Effector memory CD4-positive, alpha-beta T cell (primary cell): ENCODE measurements around the gene ZCCHC18.
A peak's percentile ranks its signal among the peaks of the same experiment; 100 is the strongest.
"Not testable (repeated sequence)": the region's sequence is repeated elsewhere in the genome, so short reads cannot be mapped to it uniquely, and the experiment has no call there.

Source experiments
- DNase-seq, 3 donors: peaks; one replicate each; pipeline ENCODE4 v3.0.0-alpha.2; 2020
- H3K27ac ChIP-seq: 2 replicates; pipeline ENCODE4 v1.7.0; 2013; ENCODE audit warnings: mild to moderate bottlenecking, low read length, moderate library complexity; ENCODE audit not compliant: insufficient read depth, poor library complexity, severe bottlenecking
- H3K27me3 ChIP-seq: replicated peaks from 2 replicates; pipeline ENCODE4 v1.7.0; 2013; ENCODE audit warnings: mild to moderate bottlenecking, low read length; ENCODE audit not compliant: insufficient read depth, control insufficient read depth, poor library complexity, severe bottlenecking
- H3K36me3 ChIP-seq: 2 replicates; pipeline ENCODE4 v1.7.0; 2013; ENCODE audit warnings: mild to moderate bottlenecking, low read length, moderate library complexity; ENCODE audit not compliant: control insufficient read depth, insufficient read depth
- H3K4me1 ChIP-seq: 2 replicates; pipeline ENCODE4 v1.7.0; 2013; ENCODE audit warnings: low read length, mild to moderate bottlenecking; ENCODE audit not compliant: control insufficient read depth, insufficient read depth, poor library complexity, severe bottlenecking
- H3K4me3 ChIP-seq: 2 replicates; pipeline ENCODE4 v1.7.0; 2013; ENCODE audit warnings: low read length, low read depth, mild to moderate bottlenecking; ENCODE audit not compliant: insufficient read depth, poor library complexity, severe bottlenecking
- H3K9me3 ChIP-seq: 2 replicates; pipeline ENCODE4 v1.7.0; 2013; ENCODE audit warnings: mild to moderate bottlenecking, low read length, moderate library complexity; ENCODE audit not compliant: control insufficient read depth
- total RNA-seq, 3 donors: gene quantifications; one replicate each; lab custom pipeline; 2026; lab: John Stamatoyannopoulos, UW

The ZCCHC18 gene
- 2.7 to 4.5 (median 2.8) reads per million in 3 donors for total RNA-seq

DNA sequence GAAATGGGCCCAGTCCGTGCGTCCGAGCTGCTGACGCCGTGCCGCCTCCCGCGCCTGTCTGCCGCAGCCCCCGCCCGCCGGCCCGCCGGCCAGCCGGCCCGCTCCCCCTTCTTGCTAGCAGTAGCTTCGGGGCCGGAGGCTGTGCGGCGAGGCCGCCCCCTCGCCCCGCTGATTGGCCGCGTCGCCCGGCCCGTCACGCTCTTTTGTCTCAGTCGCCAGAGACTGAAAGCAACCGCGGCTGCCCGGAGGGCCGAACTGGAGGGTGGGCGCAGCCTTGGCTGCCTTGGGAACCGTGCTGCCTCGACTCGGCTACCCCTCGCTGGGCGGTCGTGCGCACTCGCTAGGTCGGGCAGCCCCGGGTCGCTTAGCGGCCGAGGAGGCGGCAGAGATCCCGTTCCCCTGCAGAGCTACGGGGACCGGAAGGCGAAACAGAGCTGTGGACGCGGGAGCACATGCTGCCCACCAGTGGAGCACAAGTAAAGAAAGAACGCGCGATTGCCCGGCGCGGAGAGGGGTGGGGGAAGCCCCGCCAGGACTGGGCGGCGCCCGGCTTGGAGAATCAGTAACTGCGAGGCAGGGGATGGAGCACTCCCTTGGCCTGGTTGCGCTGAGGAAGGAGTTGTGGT lies at the start of gene ZCCHC18:
TSS of gene ZCCHC18 (plus strand) at position 198 of the 626 bp plus-strand sequence. CDS start 1,589 bp downstream, outside the sequence.
- Histone ChIP-seq H3K9me3 (no peaks in the 10 kb centered on the region), H3K27me3 (no peaks in the 10 kb centered on the region), H3K27ac (peak within 1 kb of the TSS; percentile 60), H3K4me1 (peaks cover 3% of the 10 kb centered on the region), H3K36me3 (no peaks in the 10 kb centered on the region), H3K4me3 (peak within 1 kb of the TSS; percentile 66)
- DNase-seq: peak; percentile 2 to 24 (median 19)

DNA sequence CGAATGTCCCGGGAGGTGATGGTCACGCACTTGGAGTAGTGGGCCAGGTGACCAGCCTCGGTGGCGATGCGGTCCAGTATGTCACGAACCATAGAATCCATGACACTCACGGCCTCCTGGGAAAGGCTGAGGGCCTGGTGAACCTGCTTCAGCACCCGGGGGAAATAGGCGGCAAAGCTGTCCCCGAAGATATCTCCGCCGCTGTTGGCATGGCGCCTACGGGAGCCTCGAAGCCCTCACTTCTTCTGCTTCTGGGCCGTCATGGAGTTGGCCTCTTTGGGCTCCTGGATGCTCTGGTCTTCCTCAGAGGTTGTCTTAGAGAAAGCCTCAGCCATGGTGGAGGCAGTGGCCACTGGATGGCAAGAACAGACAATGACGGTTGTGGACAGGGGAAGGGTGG lies 49.7 kb upstream of the ZCCHC18 start:
- H3K4me3 ChIP-seq, H3K4me1 ChIP-seq, H3K27ac ChIP-seq, H3K27me3 ChIP-seq, H3K36me3 ChIP-seq, DNase-seq, H3K9me3 ChIP-seq: not testable (repeated sequence)

DNA sequence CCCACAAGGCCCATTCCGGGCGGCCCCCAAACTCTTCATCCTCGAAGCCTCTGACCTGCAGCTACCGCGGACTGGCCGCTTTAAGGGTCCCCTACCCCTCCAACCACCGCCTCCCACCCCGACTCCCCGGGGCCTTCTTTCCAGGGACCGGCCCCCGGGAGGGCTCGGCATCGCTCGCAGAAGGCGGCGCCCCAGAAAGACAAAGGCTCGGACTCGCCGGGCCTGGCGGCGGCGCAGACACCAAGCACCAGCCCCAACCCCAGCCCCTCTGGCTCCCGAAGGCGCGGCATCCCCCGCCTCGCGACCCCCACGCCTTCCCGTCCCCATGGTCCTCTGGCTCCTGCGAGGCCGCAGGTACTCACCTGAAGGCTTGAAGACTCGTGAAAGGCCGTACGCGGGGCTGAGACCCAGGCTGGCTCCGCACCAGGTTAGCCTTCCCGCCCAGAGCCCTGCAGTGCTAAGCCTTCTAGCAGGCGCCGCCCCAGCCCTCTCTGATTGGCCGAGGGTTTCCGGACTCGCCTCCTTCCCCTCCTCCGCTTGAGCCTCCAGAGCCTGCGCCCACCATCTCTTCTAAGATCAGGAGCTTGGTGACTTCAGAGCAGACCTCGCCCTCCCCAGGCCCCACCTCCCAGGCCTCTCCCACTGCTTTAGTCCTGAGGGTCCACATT lies 36.4 kb upstream of the ZCCHC18 start, which contains the start of gene TMSB15C:
TSS of gene TMSB15C (minus strand) at position 459 of the 668 bp plus-strand sequence.
- DNase-seq, H3K9me3 ChIP-seq, H3K4me1 ChIP-seq, H3K27me3 ChIP-seq, H3K36me3 ChIP-seq, H3K4me3 ChIP-seq, H3K27ac ChIP-seq: not testable (repeated sequence)

DNA sequence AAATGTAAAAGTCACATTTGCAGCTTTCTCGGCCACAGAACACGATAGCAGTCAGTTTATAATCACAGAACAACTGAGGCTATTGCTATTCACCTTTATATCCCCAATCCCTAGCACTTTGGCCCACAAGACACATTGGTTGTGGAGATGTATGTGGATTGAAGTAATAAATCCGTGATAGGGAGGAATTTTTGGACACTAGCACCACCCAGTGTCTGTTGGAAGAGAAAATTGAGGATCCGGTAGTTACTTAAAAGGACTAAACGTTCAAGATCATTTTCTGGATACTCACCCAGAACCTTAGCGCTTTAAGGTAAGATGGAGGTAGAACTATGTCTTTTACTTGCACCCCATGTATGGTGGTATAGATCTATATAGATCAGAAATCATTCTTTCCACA lies 34.5 kb upstream of the ZCCHC18 start:
- not testable (repeated sequence) for H3K36me3 ChIP-seq, H3K27me3 ChIP-seq, H3K4me1 ChIP-seq, H3K9me3 ChIP-seq, DNase-seq, H3K4me3 ChIP-seq, H3K27ac ChIP-seq

DNA sequence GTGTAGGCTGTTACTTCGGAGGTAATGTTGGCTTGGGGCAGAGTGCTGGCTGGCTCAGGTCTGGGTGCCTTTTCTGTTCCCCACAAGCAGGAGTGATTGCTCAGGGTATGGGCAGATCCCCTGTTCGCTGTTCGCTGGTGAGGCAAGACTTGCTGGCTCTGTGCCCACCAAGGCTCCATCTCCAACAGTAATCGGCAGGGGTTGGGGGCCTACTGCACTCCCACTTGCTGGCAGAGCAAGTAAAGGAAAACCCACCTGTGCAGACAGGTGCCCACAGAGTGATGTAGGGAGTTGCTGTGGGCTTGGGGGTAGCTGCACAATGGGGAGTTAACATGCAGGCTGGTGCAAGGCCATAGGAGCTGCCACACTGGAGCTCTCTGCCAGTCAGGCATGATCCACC lies 28.3 kb upstream of the ZCCHC18 start:
- no peak overlapping the region for H3K27ac ChIP-seq
- no peaks in the 10 kb centered on the region for H3K4me1 ChIP-seq
- no peak for DNase-seq
- H3K36me3 ChIP-seq: no peaks in the 10 kb centered on the region
- H3K9me3 ChIP-seq: no peaks in the 10 kb centered on the region
- no peaks in the 10 kb centered on the region for H3K27me3 ChIP-seq
- no peak overlapping the region for H3K4me3 ChIP-seq

DNA sequence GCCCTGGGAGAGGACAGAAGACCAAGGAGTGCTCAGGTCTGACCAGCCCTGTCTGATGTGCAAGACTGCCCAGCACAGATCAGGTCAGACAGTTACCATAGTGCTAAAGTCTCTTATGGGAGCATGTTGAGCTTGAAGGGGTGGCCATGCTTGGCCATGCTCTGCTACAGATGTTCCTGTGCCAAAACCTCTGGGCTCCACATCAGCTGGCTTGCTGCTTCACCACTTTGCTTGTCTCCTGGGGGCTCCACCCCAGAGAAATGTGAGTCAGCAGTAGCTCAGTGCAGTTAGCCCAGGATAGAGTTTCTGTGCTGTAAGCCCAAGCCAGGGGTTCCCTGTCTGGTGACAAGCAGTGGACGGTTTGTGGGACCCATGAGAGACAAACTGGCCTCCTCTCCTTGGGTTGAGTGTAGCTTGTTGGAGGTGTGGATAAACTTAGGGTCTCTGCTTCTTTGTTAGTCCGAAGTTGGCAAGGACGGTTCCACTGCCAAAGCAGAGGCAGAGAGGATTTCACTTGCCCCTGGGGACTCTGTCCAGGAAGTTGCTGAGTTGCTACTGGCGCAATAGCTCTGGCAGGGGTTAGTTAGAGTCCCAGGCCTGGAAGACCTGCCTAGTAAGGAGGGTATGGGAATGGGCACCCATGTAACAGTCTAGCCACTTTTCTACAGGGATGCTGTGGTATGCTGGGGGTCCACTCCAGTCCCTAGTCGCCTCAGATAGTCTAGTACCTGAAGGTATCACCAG lies 27.6 kb upstream of the ZCCHC18 start:
- DNase-seq: no peak
- H3K9me3 ChIP-seq: no peaks in the 10 kb centered on the region
- H3K36me3 ChIP-seq: no peaks in the 10 kb centered on the region
- no peaks in the 10 kb centered on the region for H3K4me1 ChIP-seq
- H3K27me3 ChIP-seq: no peaks in the 10 kb centered on the region
- no peak overlapping the region for H3K27ac ChIP-seq
- no peak overlapping the region for H3K4me3 ChIP-seq

DNA sequence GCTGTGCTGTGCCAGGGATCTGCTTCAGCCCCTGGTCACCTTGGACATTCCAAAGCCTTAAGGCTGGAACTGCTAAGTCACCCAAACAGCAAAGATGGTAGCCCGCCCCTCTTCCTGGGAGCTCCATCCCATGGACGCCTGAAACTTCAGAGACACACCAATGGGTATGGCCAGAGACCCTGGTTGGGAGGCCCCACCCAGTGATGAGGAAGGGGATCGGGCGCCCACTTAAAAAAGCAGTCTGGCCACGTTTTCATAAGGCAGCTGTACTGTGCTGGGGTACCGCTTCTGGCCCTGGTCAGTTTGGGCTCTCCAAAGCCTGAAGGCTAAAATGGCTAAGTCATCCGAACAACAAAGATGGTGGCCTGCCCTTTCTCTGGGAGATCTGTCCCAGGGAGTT lies 26.8 kb upstream of the ZCCHC18 start:
- Histone ChIP-seq H3K36me3 (no peaks in the 10 kb centered on the region), H3K27me3 (no peaks in the 10 kb centered on the region), H3K9me3 (no peaks in the 10 kb centered on the region), H3K4me3 (no peak overlapping the region), H3K27ac (no peak overlapping the region), H3K4me1 (no peaks in the 10 kb centered on the region)
- no peak for DNase-seq

DNA sequence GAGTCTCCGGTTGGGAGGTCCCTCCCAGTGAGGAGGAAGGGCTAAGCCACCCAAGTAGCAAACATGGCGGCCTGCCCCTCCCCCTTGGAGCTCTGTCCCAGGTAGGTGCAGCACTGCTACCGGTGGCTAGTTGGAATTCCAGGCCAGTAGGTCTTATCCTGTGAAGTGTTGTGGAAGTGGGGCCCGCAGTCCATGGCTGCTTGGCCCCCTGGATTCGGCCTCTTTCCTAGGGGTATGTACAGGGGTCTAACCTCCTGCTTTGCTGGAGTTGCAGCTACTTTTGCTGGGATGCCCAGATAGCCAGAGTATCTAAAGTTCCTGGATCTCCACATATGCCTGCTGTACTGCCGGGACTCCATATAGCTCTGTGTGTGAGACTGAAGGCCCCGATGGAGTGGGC lies 26.4 kb upstream of the ZCCHC18 start:
- H3K36me3 ChIP-seq: no peaks in the 10 kb centered on the region
- no peaks in the 10 kb centered on the region for H3K27me3 ChIP-seq
- H3K4me3 ChIP-seq: no peak overlapping the region
- H3K4me1 ChIP-seq: no peaks in the 10 kb centered on the region
- no peaks in the 10 kb centered on the region for H3K9me3 ChIP-seq
- H3K27ac ChIP-seq: no peak overlapping the region
- no peak for DNase-seq

DNA sequence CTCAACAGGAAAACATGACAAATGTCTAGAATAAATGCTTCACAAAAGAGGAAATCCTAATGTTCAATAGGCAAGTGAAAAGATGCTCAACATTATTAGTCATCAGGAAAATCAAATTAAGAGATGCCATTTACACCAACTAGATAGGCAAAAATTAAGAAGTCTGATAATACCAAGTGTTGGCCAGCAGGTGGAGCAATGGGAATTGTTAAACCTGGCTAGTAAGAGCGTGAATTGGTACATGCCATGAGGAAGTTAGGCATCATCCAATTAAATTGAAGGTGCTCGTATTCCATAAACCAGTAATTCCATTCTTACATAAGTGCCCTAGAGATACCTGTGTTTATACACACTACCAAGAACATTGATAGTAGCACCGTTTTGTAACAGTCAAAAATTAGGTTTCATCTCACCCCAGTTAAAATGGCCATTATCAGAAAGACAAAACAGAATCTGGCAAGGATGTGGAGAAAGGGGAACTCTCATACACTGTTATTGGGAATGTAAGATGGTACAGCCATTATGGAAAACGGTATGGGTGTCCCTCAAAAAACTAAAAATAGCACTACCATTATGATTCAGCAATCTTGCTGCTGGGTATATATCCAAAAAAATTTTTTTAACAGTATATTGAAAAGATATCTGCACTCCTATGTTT lies 14.0 kb upstream of the ZCCHC18 start:
- no peaks in the 10 kb centered on the region for H3K27me3 ChIP-seq
- no peaks in the 10 kb centered on the region for H3K4me1 ChIP-seq
- H3K4me3 ChIP-seq: no peak overlapping the region
- no peak overlapping the region for H3K27ac ChIP-seq
- H3K36me3 ChIP-seq: no peaks in the 10 kb centered on the region
- no peaks in the 10 kb centered on the region for H3K9me3 ChIP-seq
- DNase-seq: peak in 2 of 3 donors; percentile 14 to 40
